ENCODE results near the gene PPFIBP1. TPM values are rescaled to one million over a fixed set of nuclear protein-coding genes. Genes with fewer than 3 reads are reported as not detected.
A peak's percentile ranks its signal among the peaks of the same experiment; 100 is the strongest.

The PPFIBP1 gene
- polyA plus RNA-seq, 1 of the 3 experiments (the other 2 are of a cell fraction) = 55.0 TPM

GRCh38 chr12:27622436-27623195 lies 98.6 kb downstream of the PPFIBP1 start (continued):
- TF ChIP-seq, protein P1, sequence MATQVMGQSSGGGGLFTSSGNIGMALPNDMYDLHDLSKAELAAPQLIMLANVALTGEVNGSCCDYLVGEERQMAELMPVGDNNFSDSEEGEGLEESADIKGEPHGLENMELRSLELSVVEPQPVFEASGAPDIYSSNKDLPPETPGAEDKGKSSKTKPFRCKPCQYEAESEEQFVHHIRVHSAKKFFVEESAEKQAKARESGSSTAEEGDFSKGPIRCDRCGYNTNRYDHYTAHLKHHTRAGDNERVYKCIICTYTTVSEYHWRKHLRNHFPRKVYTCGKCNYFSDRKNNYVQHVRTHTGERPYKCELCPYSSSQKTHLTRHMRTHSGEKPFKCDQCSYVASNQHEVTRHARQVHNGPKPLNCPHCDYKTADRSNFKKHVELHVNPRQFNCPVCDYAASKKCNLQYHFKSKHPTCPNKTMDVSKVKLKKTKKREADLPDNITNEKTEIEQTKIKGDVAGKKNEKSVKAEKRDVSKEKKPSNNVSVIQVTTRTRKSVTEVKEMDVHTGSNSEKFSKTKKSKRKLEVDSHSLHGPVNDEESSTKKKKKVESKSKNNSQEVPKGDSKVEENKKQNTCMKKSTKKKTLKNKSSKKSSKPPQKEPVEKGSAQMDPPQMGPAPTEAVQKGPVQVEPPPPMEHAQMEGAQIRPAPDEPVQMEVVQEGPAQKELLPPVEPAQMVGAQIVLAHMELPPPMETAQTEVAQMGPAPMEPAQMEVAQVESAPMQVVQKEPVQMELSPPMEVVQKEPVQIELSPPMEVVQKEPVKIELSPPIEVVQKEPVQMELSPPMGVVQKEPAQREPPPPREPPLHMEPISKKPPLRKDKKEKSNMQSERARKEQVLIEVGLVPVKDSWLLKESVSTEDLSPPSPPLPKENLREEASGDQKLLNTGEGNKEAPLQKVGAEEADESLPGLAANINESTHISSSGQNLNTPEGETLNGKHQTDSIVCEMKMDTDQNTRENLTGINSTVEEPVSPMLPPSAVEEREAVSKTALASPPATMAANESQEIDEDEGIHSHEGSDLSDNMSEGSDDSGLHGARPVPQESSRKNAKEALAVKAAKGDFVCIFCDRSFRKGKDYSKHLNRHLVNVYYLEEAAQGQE (IDR thresholded peaks at IDR 0.05; ENCODE audit: low read depth, low read length) = no peak
- no peak for TF ChIP-seq NRF1 (IDR thresholded peaks at IDR 0.05; ENCODE audit: low read depth, low read length)

DNA sequence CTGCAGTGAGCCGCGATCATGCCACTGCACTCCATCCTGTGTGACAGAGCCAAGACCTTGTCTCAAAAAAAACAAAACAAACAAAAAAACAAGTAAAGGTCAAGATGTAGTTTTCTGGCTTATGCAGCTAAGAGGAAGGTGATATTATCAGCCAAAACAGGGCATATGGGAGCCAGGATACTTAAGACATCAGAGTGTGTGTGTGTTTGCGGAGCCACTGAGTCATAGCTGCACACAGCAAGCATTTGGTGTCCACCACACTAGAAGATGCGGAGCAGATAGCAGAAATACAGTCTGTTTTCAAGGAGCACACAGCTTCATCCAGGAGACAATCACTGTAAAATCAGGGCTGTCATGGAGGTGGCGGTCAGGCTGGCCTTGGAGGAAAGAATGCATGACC lies 99.6 kb downstream of the PPFIBP1 start:
- CTCF ChIA-PET = interaction anchor here (0.6 to 1.2 kb wide), 3 partner anchors 29 to 60 kb away, joined by 3 read pairs; no protein-coding TSS in a partner anchor
- Histone ChIP-seq H2AFZ (ENCODE audit: low read depth) (no peak overlapping the region), H3F3A (replicated peaks; ENCODE audit: insufficient read depth) (peaks cover 66% of the 10 kb centered on the region), H3K4me2 (peak overlapping the region; percentile 51), H3K4me1 (ENCODE audit: control insufficient read depth in 1 of 2, insufficient read depth in 2 of 2, low read depth in 1 of 2, low read length in 1 of 2) (peaks cover 9 to 62% of the 10 kb centered on the region in 2 experiments; a peak in 3 of 4 replicates), H3K9me2 (no peaks in the 10 kb centered on the region), H3K9ac (peak overlapping the region; percentile 37; the same call in 1 of the 2 replicates), H3K4me3 (ENCODE audit: low read depth in 2 of 2, low read length in 1 of 2) (no peak overlapping the region), H3K79me2 (ENCODE audit: insufficient read depth) (peaks cover 82% of the 10 kb centered on the region), H3K27me3 (ENCODE audit: insufficient read depth) (no peaks in the 10 kb centered on the region), H3K9me3 (no peaks in the 10 kb centered on the region), H3K27ac (ENCODE audit: low read depth in 2 of 2, low read length in 1 of 2) (peak overlapping the region; percentile 34 to 98; a peak in 3 of 4 replicates), H4K20me1 (ENCODE audit: insufficient read depth) (no peaks in the 10 kb centered on the region), H3K36me3 (replicated peaks in 1 of 2; ENCODE audit: control insufficient read depth in 1 of 2, insufficient read depth in 2 of 2, low read length in 1 of 2) (no peaks in the 10 kb centered on the region)
- 64% methylated on average over 5 of the region's 5 CpGs for WGBS (ENCODE audit: low lambda C conversion rate)
- POLR2A ChIA-PET = no interaction called here
- no peak for DNase-seq
- no peak for TF ChIP-seq FOXJ3 (CRISPR knock-in tag; IDR thresholded peaks at IDR 0.05)
- no peak for TF ChIP-seq GATA2 (CRISPR knock-in tag; IDR thresholded peaks at IDR 0.05)
- TF ChIP-seq NRF1 (IDR thresholded peaks at IDR 0.05; ENCODE audit: low read depth, low read length) = no peak
- peak; percentile 61 for TF ChIP-seq PBX3 (IDR thresholded peaks at IDR 0.05)
- peak in 1 of 2 experiments; percentile 77; a peak in 2 of 4 replicates for TF ChIP-seq EP300 (IDR thresholded peaks at IDR 0.05; ENCODE audit: borderline replicate concordance in 1 of 2, low read depth in 1 of 2, low read length in 1 of 2)
- TF ChIP-seq RXRA (IDR thresholded peaks at IDR 0.05; ENCODE audit: borderline replicate concordance, low read depth) = no peak; the same call in 1 of the 2 replicates
- no peak for TF ChIP-seq RAD21 (IDR thresholded peaks at IDR 0.05; ENCODE audit: low read length)
- peak; percentile 20; the same call in 1 of the 2 replicates for TF ChIP-seq POLR2AphosphoS5 (IDR thresholded peaks at IDR 0.05; ENCODE audit: low read depth, low read length)
- TF ChIP-seq SIN3A (IDR thresholded peaks at IDR 0.05; ENCODE audit: borderline replicate concordance, low read depth, low read length) = no peak
- TF ChIP-seq, protein P2, sequence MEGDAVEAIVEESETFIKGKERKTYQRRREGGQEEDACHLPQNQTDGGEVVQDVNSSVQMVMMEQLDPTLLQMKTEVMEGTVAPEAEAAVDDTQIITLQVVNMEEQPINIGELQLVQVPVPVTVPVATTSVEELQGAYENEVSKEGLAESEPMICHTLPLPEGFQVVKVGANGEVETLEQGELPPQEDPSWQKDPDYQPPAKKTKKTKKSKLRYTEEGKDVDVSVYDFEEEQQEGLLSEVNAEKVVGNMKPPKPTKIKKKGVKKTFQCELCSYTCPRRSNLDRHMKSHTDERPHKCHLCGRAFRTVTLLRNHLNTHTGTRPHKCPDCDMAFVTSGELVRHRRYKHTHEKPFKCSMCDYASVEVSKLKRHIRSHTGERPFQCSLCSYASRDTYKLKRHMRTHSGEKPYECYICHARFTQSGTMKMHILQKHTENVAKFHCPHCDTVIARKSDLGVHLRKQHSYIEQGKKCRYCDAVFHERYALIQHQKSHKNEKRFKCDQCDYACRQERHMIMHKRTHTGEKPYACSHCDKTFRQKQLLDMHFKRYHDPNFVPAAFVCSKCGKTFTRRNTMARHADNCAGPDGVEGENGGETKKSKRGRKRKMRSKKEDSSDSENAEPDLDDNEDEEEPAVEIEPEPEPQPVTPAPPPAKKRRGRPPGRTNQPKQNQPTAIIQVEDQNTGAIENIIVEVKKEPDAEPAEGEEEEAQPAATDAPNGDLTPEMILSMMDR (IDR thresholded peaks at IDR 0.05) = no peak
- TF ChIP-seq, protein P1 (IDR thresholded peaks at IDR 0.05; ENCODE audit: low read depth, low read length) = no peak
- TF ChIP-seq FOXM1 (IDR thresholded peaks at IDR 0.05; ENCODE audit: low read depth) = peak; percentile 57; the same call in 1 of the 2 replicates
- TF ChIP-seq, protein P3, sequence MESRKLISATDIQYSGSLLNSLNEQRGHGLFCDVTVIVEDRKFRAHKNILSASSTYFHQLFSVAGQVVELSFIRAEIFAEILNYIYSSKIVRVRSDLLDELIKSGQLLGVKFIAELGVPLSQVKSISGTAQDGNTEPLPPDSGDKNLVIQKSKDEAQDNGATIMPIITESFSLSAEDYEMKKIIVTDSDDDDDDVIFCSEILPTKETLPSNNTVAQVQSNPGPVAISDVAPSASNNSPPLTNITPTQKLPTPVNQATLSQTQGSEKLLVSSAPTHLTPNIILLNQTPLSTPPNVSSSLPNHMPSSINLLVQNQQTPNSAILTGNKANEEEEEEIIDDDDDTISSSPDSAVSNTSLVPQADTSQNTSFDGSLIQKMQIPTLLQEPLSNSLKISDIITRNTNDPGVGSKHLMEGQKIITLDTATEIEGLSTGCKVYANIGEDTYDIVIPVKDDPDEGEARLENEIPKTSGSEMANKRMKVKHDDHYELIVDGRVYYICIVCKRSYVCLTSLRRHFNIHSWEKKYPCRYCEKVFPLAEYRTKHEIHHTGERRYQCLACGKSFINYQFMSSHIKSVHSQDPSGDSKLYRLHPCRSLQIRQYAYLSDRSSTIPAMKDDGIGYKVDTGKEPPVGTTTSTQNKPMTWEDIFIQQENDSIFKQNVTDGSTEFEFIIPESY (IDR thresholded peaks at IDR 0.05; ENCODE audit: borderline replicate concordance, low read depth) = no peak
- TF ChIP-seq SMC3 (IDR thresholded peaks at IDR 0.05; ENCODE audit: low read depth, low read length) = no peak
- peak; percentile 82 for TF ChIP-seq JUND (IDR thresholded peaks at IDR 0.05)
- no peak for TF ChIP-seq EZH2phosphoT487 (IDR thresholded peaks at IDR 0.05; ENCODE audit: borderline replicate concordance, low read depth)

All from SK-N-SH (cell line).